ENCODE measurements around the gene AKIRIN2. TPM values are rescaled to one million over a fixed set of nuclear protein-coding genes. Genes with fewer than 3 reads are reported as not detected.

The AKIRIN2 gene
- total and polyA plus RNA-seq, 2 donors (not counting 1 experiment from before 2014, with no cell fraction given): 82.2 to 108 TPM

DNA sequence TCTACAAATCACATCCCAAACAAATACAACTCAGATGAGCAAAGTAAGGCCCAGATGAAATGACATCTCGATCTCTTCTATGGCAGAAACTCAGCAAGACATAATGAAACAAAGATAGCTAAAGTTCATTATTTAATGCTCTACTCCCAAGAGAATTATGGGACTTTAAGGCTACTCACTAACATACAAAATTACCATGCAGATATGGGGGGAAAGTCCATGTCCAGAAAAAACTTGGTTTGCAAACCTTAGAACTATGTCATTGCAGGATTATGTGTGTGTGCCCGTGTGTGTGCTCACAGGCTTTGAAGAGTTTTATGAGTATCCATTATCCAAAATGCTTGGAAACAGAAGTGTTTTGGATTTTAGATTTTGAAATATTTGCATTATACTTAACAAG, 34.0 kb downstream of the AKIRIN2 start:
- Histone ChIP-seq H3K4me3 (ENCODE audit: control extremely low read depth in 1 of 5, extremely low read depth in 1 of 5, insufficient read depth in 1 of 5, low read depth in 2 of 5, low read length in 4 of 5) (no peak overlapping the region), H4K20me1 (ENCODE audit: control insufficient read depth, insufficient read depth, low read length, poor library complexity, severe bottlenecking) (no peaks in the 10 kb centered on the region), H3K36me3 (replicated peaks in 1 of 2; ENCODE audit: control extremely low read depth in 1 of 2, control insufficient read depth in 1 of 2, extremely low read depth in 1 of 2, insufficient read depth in 2 of 2, low read length in 1 of 2) (peaks cover 4 to 30% of the 10 kb centered on the region in 2 experiments), H3K9ac (ENCODE audit: low read length) (no peak overlapping the region), H3K4me1 (ENCODE audit: control insufficient read depth in 2 of 2, insufficient read depth in 2 of 2, low read length in 2 of 2) (peaks cover 5 to 6% of the 10 kb centered on the region in 2 donors), H3K27me3 (replicated peaks in 1 of 4; ENCODE audit: control extremely low read depth in 1 of 4, control insufficient read depth in 3 of 4, insufficient read depth in 4 of 4, low read length in 3 of 4) (no peaks in the 10 kb centered on the region), H3K79me2 (ENCODE audit: control insufficient read depth, insufficient read depth, low read length) (no peaks in the 10 kb centered on the region), H3K9me3 (ENCODE audit: control extremely low read depth in 1 of 3, control insufficient read depth in 2 of 3, insufficient read depth in 1 of 3, low read length in 2 of 3) (no peaks in the 10 kb centered on the region), H3K4me2 (replicated peaks; ENCODE audit: low read depth, low read length, poor library complexity, severe bottlenecking) (no peak overlapping the region), H2AFZ (ENCODE audit: insufficient read depth, low read depth, low read length, poor library complexity, severe bottlenecking) (no peak overlapping the region), H3K27ac (ENCODE audit: low read length in 2 of 2) (no peak overlapping the region)
- no peaks in the 10 kb centered on the region for H3K27me3 Mint-ChIP-seq
- no peak for ATAC-seq (ENCODE audit: low read depth)
- no peak overlapping the region for H3K4me3 Mint-ChIP-seq
- no peaks in the 10 kb centered on the region for H3K9me3 Mint-ChIP-seq (ENCODE audit: insufficient read depth)
- H3K27ac Mint-ChIP-seq: no peak overlapping the region
- TF ChIP-seq, protein P1, sequence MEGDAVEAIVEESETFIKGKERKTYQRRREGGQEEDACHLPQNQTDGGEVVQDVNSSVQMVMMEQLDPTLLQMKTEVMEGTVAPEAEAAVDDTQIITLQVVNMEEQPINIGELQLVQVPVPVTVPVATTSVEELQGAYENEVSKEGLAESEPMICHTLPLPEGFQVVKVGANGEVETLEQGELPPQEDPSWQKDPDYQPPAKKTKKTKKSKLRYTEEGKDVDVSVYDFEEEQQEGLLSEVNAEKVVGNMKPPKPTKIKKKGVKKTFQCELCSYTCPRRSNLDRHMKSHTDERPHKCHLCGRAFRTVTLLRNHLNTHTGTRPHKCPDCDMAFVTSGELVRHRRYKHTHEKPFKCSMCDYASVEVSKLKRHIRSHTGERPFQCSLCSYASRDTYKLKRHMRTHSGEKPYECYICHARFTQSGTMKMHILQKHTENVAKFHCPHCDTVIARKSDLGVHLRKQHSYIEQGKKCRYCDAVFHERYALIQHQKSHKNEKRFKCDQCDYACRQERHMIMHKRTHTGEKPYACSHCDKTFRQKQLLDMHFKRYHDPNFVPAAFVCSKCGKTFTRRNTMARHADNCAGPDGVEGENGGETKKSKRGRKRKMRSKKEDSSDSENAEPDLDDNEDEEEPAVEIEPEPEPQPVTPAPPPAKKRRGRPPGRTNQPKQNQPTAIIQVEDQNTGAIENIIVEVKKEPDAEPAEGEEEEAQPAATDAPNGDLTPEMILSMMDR (IDR thresholded peaks at IDR 0.05): no peak
- no peak for TF ChIP-seq EZH2 (IDR thresholded peaks at IDR 0.05; ENCODE audit: borderline replicate concordance, insufficient read depth, low read depth, low read length, poor library complexity, severe bottlenecking)
- ChIA-PET CTCF (no interaction called here), POLR2A (no interaction called here)
- 83% methylated on average over 1 of the region's 2 CpGs for WGBS (ENCODE audit: insufficient coverage)
- DNase-seq: no peak
- peaks cover 12% of the 10 kb centered on the region for H3K4me1 Mint-ChIP-seq
- intact Hi-C loops (cut with micrococcal nuclease): no loop called here

DNA sequence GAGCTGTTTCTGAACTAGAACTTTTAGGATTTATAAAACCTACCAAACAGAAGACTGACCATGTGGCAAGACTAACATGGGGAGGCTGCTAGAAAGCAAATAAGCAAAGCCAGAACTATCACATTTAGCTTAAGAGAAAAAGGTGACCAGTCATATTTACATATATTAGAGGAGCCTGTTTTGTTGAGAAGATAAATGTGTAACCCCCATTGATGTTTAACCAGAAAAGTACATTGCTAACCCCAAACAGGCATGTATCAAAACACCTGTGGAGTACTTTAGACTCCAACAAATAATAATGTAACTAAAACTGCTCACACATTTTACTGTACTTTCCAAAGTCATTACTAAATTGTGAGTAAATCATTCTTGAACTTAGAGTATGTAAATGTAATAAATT, 35.0 kb downstream of the AKIRIN2 start:
- no peak overlapping the region for H3K27ac Mint-ChIP-seq
- Histone ChIP-seq H4K20me1 (ENCODE audit: control insufficient read depth, insufficient read depth, low read length, poor library complexity, severe bottlenecking) (no peaks in the 10 kb centered on the region), H3K9me3 (ENCODE audit: control extremely low read depth in 1 of 3, control insufficient read depth in 2 of 3, insufficient read depth in 1 of 3, low read length in 2 of 3) (no peaks in the 10 kb centered on the region), H3K27me3 (replicated peaks in 1 of 4; ENCODE audit: control extremely low read depth in 1 of 4, control insufficient read depth in 3 of 4, insufficient read depth in 4 of 4, low read length in 3 of 4) (no peaks in the 10 kb centered on the region), H3K27ac (ENCODE audit: low read length in 2 of 2) (no peak overlapping the region), H3K36me3 (replicated peaks in 1 of 2; ENCODE audit: control extremely low read depth in 1 of 2, control insufficient read depth in 1 of 2, extremely low read depth in 1 of 2, insufficient read depth in 2 of 2, low read length in 1 of 2) (peaks cover 4 to 25% of the 10 kb centered on the region in 2 experiments), H3K4me1 (ENCODE audit: control insufficient read depth in 2 of 2, insufficient read depth in 2 of 2, low read length in 2 of 2) (peaks cover 5 to 6% of the 10 kb centered on the region in 2 donors), H3K4me3 (ENCODE audit: control extremely low read depth in 1 of 5, extremely low read depth in 1 of 5, insufficient read depth in 1 of 5, low read depth in 2 of 5, low read length in 4 of 5) (no peak overlapping the region), H3K9ac (ENCODE audit: low read length) (no peak overlapping the region), H3K79me2 (ENCODE audit: control insufficient read depth, insufficient read depth, low read length) (no peaks in the 10 kb centered on the region), H2AFZ (ENCODE audit: insufficient read depth, low read depth, low read length, poor library complexity, severe bottlenecking) (no peak overlapping the region), H3K4me2 (replicated peaks; ENCODE audit: low read depth, low read length, poor library complexity, severe bottlenecking) (no peak overlapping the region)
- CTCF ChIA-PET: no interaction called here
- ATAC-seq (ENCODE audit: low read depth) (no peak), DNase-seq (no peak)
- no peak overlapping the region for H3K4me3 Mint-ChIP-seq
- intact Hi-C loops (cut with micrococcal nuclease): no loop called here
- TF ChIP-seq, protein P1 (IDR thresholded peaks at IDR 0.05): no peak
- TF ChIP-seq EZH2 (IDR thresholded peaks at IDR 0.05; ENCODE audit: borderline replicate concordance, insufficient read depth, low read depth, low read length, poor library complexity, severe bottlenecking): no peak
- no peaks in the 10 kb centered on the region for H3K9me3 Mint-ChIP-seq (ENCODE audit: insufficient read depth)
- POLR2A ChIA-PET: no interaction called here
- no peaks in the 10 kb centered on the region for H3K27me3 Mint-ChIP-seq
- peaks cover 12% of the 10 kb centered on the region for H3K4me1 Mint-ChIP-seq
